Mucosa of gallbladder (tissue), 1 donor: ENCODE results near the gene MUC5AC. TPM values are rescaled to one million over a fixed set of nuclear protein-coding genes. Genes with fewer than 3 reads are reported as not detected.

Source experiments
- DNase-seq: peaks from one replicate; pipeline ENCODE4 v3.0.0-alpha.2; 2020; ENCODE audit warnings: low spot score
- total RNA-seq: library from RNA; stranded (reverse); gene quantifications from one replicate; pipeline ENCODE4 v1.2.1, GENCODE V29; 2021
- donor health status: DM: no; HTN: no; CAD: no.

Gene MUC5AC
- total RNA-seq, 1 donor from 2014 or later, result 18.6 TPM

DNA sequence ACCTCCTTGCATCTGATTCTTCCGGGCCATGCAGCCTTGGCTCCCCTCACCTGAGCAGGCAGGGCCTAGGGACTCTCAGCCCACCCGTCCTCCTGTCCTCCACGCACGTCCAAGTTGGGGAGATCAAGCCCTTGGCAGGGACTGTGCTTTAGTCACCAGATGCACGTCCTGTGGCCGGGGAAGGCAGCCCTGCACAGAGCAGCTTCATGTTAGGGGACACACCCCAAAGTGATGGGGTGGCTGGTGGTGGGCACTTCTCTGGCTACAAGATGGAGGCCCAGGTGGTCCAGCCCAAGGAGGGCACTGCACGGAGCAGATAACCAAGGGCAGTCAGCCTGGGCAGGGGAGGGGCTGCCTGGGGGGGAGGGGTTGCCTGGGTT lies 66.3 kb downstream of the MUC5AC start:
- no peak for DNase-seq

DNA sequence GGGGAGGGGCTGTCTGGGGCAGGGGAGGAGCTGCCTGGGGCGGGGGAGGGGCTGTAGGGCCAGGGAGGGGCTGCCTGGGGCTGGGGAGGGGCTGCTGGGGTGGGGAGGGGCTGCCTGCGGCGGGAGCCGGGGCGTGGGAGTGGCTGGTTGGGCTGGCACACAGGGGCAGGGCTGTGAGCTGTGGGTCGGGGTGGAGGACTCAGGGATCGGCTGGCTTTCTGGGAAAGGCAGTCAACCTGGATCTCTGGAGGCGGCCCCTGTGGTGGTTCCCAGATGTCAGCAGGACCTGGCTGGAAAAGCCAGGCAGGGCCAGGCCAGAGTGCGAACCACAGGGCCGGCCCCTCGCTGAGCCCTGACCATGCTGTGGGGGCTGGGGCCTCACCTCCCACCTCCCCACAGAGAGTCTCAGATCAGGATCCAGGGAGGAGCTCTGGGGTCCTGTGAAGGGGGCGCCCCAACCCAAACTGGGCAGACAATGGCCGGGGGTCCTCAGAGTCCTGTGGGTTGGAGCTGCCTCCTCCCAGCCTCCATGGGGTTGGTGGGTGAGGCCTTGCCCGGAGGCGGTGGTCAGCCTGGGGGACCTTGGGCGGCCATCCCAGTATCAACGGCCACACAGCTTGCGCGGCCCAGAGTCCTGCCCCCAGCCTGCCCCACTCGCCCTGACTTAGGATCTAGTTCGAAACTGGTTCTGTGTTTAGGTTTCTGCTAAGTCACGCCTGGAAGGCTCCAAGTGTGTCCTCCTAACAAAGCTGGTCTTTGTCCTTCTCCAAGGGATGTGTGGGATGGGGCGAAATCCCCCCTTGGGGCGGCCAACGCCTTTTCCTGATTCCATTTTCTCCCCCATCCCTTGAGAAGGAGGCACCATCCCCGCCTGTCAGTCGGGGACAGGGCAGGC lies 67.0 kb downstream of the MUC5AC start:
- no peak for DNase-seq

DNA sequence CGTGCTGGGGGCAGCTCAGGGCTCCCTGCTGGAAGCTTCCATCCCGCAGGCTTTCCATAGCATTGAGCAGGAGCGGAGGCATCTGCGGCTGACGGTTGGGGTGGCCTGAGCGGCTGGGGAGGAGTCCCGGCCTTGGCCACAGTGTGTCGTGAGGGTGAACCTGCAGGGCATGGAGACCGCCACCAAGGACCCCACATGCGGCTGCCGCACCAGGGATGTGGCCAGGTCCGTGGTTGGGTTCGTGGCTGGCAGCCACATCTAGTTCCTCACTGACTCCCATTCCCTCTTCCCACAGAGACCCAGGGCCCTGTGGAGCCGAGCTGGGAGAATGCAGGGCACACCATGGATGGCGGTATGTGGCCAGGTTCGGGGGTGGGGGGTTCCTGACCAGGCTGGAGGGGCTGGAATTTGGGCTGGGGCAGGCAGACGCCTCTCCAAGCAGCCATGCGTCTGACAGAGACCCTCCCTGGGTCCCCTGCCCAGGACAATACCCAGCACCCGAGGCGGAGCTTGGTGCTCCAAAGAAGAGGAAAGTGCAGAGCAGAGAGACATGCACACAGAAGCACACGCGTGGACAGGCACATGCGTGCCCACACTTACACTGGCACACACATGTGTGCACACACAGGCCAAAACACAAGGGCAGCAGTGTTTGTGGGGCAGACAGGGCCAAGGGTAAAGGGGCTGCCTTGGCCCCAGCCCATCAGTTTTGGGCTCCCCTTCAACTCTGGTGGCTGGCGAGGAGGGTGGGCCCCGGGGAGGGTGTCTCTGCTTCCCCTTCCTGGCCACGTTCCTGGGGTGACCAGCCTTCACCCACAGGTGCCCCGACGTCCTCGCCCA lies 67.9 kb downstream of the MUC5AC start:
- DNase-seq, result no peak

DNA sequence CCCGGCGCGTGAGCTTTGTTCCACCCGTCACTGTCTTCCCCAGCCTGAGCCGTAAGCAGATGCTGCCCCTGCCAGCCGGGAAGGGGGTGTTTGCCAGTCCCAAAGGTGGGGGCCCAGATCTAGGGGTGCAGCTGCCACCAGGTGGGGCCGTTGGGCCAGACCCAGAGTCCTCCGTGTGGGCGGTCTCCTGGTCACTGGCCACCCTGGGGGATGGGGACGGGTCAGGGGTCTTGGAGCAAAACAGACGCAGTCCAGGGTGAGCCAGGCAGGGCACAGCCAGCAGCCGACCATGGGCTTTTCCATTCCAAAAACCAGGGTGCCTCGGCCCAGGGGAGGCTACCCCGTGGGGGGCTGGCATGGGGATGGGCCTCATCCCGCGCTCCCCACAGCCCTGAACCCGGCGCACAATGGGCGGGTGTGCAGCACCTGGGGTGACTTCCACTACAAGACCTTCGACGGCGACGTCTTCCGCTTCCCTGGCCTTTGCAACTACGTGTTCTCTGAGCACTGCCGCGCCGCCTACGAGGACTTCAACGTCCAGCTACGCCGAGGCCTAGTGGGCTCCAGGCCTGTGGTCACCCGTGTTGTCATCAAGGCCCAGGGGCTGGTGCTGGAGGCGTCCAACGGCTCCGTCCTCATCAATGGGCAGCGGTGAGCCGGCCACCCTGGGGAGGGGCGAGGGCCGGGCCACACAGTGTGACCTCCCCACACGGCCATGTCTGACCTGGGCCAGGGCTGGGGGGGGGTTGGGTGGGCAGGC lies 68.7 kb downstream of the MUC5AC start:
- no peak for DNase-seq

DNA sequence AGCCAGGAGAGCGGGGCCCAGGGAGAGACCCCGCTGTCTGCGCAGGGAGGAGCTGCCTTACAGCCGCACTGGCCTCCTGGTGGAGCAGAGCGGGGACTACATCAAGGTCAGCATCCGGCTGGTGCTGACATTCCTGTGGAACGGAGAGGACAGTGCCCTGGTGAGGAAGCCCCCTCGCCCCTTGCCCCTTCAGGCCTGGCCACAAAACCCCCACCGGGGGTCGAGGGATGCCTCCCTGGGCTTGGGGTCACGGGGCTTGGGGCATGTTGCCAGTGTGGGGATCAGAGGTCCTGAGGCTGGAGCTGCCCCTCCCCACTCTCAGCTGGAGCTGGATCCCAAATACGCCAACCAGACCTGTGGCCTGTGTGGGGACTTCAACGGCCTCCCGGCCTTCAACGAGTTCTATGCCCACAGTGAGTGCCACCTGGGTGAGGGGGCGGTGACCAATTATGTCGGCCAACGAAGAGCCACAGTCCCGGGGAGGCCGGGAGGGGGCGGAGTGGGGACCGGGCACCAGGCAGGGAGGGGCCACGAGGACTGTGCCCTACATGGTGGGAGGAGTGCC lies 69.3 kb downstream of the MUC5AC start:
- DNase-seq, result no peak

DNA sequence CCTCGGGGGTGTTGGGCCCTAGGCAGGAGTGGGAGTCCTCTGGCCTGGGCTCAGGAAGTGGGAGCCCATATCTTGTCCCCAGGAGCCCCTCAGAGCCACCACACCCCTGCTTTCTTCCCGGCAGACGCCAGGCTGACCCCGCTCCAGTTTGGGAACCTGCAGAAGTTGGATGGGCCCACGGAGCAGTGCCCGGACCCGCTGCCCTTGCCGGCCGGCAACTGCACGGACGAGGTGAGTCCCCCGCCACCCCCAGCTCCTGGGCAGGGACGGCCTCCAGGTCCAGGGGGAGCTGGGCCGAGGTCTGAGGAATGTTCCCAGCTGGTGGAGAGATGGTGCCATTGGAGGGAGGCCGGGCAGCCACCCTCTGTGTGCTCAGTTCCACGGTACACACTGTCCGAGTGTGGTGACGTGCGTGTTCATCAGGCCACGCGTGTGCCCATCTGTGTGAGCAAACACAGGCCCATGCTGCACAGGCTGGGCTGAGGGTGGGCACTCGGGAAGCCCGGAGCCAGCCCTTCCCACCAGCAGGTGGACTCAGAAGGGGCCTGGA lies 69.9 kb downstream of the MUC5AC start:
- DNase-seq, result no peak

DNA sequence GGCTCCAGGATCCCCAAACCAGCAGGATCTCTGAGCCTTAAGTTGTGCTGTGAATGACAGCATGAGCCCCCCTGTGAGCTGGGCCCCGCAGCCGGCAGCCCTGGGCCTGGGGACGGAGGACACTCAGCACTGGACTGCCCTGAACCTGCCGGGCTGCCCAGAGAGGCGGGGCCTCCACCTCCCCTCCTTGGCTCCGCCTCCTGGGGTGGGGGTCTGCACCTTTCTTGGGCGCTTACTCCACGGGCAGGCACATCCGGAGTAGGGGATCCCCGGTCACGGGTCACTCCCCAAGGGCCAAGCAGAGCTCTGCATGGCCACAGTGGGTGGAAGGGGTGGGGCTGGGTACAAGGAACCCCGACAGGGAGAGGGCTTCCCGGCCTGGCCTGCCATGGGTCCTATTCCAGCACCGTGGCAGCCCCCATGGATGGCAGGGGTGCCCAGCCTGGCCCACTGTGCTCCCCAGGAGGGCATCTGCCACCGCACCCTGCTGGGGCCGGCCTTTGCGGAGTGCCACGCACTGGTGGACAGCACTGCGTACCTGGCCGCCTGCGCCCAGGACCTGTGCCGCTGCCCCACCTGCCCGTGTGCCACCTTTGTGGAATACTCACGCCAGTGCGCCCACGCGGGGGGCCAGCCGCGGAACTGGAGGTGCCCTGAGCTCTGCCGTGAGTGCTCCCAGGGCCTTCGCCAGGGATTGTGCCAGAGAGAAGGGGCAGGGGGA lies 70.5 kb downstream of the MUC5AC start:
- DNase-seq, result no peak

- no peak for DNase-seq
These were observed 71.2 kb downstream of the MUC5AC start for GRCh38 chr11:1228921-1229451.

GRCh38 chr11:1229471-1230120 lies 71.8 kb downstream of the MUC5AC start:
- no peak for DNase-seq

DNA sequence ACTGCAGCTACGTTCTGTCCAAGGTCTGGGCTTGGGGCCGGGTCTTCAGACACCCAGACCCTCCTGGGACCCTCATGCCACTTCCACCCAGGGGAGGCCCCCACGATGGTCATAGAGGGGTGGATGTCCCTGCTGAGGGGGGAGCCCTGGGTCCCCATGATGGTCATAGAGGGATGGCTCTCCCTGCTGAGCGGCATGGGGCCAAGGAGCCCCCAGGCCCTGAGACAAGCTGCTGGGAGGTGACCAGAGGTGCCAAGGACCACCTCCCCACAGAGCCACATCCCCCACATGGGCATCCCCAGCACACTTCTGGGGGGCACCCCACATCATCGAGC lies 72.3 kb downstream of the MUC5AC start:
- DNase-seq, result no peak

- DNase-seq, result no peak
These were observed 73.0 kb downstream of the MUC5AC start for GRCh38 chr11:1230456-1231395.

GRCh38 chr11:1231396-1232020 lies 73.8 kb downstream of the MUC5AC start:
- DNase-seq, result no peak

DNA sequence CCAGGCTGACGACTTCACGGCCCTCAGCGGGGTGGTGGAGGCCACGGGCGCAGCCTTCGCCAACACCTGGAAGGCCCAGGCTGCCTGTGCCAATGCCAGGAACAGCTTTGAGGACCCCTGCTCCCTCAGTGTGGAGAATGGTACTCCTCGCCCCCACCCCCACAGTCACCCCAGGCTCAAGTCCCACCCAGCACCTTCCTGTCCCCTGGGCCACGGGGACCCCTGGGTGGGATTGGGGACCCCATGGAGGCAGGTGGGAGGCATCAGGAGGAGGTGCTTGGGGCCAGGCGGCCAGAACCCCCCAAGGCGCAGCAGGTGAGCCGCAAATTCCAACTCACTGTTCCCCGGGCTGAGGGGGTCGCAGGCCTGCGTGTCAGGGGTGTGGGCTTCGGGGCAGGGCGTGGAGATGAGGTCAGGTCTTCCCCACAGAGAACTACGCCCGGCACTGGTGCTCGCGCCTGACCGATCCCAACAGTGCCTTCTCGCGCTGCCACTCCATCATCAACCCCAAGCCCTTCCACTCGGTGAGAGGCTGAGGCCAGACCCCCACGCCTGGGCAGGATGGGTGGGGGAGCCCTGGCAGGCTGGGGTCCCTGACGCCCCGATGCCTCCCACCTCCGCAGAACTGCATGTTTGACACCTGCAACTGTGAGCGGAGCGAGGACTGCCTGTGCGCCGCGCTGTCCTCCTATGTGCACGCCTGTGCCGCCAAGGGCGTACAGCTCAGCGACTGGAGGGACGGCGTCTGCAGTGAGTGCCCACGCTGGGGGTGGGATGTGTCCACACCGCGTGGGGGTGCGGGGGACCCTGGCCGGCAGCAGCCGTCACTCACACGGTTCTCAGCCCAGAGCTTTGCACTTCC lies 74.5 kb downstream of the MUC5AC start:
- no peak for DNase-seq

- DNase-seq, result no peak
These were observed 75.1 kb downstream of the MUC5AC start for GRCh38 chr11:1232883-1233321.

DNA sequence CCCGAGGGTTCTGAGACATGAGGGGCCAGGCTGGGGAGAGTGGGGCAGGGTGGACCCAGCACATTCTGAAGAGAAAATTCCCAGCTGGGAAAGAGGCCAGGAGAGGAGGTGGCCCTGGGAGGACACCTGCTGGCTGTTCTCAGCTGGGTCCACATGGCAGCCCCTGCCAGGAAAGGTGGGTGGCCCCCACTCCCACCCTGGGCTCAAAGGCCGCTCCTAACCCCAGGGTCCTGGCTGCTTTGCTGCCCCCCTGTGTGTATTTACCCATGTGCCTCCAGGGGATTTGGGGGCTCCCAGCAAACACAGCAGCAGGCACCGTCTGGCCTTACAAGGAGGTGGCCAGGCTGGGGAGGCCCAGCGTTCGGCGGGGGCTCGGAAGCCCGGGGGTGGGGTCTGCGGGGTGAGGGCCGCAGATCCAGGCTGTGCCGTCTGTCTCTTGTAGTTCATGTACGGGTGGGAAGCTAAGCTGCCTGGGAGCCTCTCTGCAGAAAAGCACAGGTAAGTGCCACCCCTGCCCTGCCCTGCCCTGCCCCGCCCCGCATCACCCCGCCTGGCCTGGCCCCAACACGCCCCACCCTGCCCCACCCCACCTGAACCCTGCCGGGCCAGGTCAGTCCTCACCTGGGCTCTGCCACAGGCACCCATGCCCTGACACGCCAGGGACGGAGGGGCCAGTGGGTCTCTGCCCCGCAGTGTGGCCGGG lies 75.7 kb downstream of the MUC5AC start:
- DNase-seq, result no peak

DNA sequence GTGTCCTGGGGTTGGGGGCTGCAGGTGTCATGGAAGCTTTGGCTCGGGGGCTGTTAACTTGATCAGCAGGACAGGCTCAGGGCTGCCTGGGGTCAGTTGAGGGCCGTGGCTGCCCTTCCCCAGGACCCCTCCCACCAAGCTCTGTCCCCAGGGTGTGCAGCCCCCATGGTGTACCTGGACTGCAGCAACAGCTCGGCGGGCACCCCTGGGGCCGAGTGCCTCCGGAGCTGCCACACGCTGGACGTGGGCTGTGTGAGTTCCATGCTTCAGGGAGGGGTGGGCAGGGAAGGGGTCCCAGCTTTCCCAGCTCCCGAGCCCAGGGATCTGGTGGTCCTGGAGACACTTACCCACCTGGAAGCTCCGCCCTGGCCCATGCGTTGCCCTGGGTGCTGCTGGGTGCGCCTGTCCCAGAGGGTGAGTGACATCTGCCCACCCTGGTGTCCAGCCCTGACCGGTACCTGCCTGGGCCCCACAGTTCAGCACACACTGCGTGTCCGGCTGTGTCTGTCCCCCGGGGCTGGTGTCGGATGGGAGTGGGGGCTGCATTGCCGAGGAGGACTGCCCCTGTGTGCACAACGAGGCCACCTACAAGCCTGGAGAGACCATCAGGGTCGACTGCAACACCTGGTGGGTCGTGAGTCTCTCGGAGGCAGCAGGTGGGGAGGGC lies 76.4 kb downstream of the MUC5AC start:
- DNase-seq, result no peak
